Measurements from ENCODE around the gene GATAD2B.

Gene GATAD2B

DNA sequence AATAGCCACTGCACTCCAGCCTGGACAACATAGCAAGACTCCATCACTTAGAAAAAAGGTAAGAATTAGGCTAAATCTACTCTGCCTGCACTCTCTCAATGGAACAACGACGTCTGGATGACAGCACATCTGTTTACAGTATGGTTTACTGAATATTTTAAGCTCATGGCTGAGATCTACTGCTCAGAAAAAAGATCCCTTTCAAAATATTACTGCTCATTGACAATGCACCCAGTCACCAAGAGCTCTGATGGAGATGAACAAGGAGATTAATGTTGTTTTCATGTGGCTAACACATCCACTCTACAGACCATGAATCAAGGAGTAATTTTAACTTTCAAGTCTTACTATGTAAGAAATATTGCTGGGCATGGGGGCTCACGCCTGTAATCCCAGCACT, 89.6 kb downstream of the GATAD2B start:
- no peak for DNase-seq (ENCODE audit: low spot score)

DNA sequence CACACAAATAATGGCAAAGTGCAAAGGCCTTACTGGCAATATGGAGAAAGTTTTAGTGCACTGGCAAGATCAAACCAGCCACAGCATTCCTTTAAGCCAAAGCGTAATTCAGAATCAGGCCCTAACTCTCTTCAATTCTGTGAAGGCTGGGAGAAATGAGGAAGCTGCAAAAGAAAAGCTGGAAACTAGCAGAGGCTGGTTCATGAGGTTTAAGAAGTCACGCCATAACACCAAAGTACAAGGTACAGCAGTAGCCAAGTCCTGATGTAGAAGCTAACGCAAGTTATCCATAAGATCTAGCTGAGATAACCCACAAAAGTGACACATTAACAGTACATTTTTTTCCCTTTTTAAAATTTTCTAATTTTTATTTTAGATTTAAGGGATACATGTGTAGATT, 90.5 kb downstream of the GATAD2B start:
- DNase-seq (ENCODE audit: low spot score) = no peak

DNA sequence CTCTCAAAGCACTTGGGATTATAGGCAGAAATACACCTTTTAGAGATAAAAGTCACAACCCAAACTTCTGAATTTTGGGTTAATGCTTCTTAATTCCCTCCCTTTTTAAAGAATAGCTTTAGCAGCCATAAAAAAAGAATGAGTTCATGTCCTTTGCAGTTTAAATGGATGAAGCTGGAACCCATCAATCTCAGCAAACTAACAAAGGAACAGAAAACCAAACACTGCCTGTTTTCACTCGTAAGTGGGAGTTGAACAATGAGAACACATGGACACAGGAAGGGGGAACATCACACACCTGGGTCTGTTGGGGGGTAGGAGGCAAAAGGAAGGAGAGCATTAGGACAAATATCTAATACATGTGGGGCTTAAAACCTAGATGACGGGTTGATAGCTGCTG, 91.7 kb downstream of the GATAD2B start:
- no peak for DNase-seq (ENCODE audit: low spot score)

DNA sequence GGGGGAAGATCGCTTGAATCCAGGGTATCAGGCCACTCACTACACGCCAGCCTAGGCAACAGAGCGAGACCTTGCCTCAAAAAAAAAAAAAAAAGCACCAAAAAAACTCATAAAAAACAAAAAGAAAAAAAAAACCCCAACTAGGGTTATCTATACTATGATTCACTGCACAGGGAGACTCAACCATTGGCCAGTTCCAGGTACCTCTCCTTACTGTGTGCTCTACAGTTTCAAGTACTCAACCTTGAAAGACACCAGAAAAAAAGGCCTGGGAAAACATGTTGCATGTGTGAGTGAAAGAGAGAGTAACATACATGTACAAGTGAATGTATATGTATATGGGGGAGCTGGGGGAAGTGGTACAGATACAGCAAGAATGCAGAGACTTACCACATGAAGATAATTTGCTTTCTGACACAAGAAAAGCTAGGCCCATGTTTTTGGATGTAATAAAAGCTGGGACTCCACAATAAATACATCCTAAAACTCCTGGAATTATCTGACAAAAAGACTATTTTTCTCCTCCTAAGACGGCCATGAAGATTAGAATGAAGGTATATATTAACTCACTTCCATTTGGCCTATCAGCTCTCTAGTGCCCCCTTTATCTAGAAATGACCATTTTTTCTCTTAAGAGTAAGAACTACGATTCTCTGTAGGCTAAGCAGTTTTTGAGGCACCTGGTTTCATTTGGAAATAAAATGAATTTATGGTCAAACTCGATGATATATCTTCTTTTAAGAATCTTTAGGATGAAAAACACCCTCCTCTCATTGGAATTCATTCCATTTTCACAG, 95.4 kb downstream of the GATAD2B start:
- DNase-seq (ENCODE audit: low spot score) = no peak

DNA sequence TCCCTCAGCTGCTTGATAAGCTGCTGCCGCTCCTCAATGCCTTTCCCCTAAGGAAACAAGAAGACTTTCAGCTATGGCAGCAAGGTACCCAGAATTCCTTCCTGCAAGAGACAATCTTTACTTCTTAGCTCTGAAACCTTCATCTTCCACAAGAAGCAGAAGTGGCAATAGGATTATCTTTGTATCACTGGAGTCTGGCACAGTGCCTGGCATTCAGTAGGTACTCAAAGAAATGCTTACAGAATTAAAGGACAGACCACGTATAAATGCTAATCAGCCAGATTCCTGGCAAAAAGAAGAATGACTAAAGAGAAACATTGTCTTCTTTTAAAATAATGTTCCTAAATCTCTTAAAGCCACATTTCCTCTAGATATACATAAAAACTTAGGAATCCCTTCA, 103.9 kb downstream of the GATAD2B start:
- DNase-seq (ENCODE audit: low spot score) = no peak

DNA sequence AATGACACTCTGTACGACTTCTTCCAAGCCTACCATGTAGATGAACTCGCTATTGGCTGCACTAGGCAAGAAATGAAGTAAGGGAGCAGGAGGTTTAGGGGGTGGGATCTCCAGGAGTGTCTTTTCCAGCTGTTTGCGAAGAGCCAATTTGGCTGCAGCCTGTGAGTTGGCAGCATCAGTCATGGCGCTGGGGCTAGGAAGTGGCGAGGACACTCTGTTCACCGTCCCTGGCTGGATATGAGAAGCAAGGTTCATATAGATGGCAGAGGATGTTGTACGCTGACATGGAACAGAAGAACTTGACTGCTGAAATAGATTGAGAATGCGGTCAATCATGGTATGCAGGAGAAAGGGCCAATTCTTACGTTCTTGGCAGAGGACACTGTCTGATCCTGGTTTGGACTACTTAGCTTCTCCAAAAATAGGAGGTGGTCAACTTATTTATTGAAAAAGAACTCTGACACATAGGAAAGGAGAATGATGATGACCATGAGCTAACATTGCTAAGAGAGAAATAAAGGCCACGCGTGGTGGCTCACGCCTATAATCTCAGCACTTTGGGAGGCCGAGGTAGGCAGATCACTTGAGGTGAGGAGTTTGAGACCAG, 106.4 kb downstream of the GATAD2B start:
- DNase-seq (ENCODE audit: low spot score) = no peak

DNA sequence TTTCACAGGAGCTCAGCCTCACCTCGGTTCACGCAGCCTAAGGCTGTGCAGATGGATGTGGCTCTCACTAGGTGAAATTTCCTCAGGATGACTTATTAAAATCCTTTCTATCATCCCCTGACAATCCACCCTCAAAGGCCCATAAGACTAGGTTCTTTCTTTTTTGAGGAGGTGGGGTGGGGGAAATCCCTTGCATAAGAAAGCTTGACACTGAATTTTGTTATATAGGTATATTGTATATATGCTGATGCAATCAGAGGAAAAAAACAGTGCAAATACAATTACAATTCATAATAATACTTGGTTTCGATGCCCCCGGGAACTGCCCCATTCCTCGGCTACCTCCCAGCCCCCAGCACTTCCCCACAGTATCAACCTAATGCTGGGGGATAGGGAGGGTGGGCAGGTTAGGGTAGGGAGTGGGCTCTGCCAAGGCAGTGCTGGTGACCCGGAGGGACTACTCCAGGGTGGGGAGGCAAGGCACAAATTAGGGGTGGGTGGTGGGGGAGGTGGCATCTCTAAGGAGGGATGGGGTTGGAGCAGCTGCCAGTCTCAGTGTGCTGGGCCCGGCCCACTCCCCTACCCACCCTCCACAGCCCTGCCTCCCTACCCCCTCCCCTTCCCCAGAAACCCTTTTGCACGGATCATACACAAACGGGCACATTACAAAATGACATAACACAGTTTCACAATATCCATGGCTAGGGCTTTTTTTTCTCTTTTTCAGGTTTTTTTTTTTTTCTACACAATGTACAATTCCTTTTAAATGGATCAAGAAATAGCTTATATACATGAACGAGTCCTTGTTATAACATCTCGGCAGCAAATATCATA, 116.7 kb downstream of the GATAD2B start:
- no peak for DNase-seq (ENCODE audit: low spot score)

DNA sequence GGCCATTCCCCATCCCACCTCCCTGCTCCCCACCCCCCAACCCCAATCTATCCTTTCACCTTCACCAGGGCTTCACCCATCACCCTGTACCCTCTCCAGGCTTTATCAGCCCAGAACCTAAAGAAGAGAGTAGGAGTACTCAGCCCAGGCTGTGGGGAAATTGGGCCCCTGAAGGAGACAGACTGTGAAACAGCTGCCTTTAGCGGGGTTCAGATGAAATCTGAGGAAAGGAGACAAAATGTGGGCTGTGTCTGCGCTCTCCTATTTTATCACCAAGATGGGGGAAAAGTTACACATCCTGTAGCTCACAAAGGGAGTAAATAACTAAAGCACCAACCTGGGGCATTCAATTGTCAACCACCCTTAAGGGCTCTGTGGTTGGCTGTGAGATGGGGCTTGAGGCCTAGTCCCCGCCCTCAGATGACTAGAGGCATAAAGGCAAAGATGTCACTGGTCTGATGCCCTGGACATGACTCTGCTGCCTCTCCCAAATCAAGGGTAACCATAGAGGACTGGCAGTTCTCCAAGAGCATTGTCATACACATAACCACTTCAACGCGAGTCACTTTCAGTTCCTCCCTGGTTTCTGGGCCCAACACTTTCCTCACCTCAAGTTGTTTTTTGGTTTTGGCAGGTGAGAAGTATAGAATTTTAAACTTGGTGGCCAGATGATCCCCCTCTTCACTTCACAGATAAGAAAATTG, 117.6 kb downstream of the GATAD2B start:
- peak; percentile 78 for DNase-seq (ENCODE audit: low spot score)

DNA sequence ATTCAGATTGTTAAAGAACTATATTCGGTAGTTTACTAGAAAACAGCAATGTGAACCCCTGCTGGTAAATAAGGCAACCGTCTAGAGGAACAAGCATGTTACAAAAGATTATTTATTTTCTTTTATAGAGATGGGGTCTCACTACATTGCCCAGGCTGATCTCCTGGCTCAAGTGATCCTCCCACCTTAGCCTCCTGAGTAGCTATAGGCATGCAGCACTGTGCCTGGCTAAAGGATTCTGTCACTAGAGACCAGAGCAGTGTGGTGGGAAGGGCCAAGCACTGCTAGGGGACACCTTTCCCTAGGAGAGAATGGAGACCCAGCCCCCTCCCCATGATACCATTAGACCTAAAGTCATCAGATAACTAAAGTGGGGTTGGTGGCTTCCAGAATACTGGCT, 118.7 kb downstream of the GATAD2B start:
- no peak for DNase-seq (ENCODE audit: low spot score)

DNA sequence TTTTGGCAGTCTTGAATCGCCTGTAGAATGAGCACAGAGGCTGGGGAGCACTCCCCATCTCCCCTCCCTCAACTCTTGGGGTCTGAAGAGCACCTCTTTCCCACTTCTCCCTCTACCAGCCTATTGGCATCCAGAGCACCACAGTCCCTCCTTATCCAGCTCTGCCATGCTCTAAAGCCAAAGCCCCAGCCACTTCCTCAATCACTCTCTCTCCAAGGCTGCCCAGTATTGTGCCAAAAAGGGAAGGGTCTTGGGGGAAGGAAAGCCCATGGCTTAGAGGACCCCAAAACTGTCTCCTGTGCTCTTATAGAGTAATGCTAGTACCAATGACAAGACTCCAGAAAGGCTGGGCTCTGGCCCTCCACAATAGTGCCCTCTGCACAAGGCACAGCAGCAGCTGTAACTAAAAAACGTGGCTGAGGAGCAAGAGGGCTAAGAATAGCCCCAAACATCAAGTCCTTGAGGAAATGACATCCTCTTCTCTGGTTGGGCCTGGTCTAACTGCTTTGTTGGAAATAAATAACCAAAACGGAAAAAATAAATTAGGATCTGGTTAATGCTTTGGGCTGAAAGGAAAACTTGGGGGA, 119.2 kb downstream of the GATAD2B start:
- no peak for DNase-seq (ENCODE audit: low spot score)

DNA sequence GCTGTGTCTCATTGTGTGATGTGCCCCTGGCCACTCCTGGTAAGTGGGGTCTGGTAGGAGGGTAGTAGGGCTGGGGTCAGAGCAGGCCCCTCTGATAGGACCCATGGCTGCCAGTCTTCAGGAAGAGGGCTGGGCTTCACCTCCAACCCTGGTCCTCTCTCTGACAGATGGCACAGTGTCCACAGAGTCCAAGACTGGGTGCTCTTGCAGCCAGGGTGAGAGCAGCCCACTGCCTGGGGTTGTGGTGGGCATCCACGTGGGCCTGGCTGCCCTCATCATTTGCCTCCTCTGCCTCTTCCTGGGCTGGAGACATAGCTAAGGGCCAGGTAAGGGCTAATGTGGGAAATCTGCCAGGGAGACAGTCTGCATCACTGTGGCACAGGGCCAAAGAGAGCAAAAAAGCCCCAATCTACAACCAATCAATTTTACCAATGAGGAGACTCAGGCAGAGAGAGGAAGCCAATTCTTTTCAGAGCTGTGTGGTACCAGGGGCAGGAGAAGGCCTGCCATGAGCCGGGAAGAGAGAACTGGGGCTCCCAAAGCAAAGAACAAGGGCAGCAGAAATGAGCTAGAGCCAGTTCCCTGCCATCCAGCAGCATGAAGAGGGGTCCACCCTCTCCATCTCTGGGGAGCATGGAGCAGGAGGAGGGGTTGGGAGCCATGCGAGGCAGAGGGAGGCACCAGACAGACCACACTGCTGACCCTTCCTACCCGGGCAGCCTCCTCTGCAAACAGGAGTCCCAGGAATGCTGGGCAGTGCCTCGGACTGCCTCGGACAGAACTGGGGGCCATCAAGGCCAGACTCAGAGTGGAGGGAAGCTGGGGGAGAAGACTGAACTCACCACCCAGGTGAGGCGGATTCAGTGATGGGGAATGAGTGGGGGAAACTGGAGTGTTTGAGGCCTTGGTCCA, 120.7 kb downstream of the GATAD2B start:
- no peak for DNase-seq (ENCODE audit: low spot score)

DNA sequence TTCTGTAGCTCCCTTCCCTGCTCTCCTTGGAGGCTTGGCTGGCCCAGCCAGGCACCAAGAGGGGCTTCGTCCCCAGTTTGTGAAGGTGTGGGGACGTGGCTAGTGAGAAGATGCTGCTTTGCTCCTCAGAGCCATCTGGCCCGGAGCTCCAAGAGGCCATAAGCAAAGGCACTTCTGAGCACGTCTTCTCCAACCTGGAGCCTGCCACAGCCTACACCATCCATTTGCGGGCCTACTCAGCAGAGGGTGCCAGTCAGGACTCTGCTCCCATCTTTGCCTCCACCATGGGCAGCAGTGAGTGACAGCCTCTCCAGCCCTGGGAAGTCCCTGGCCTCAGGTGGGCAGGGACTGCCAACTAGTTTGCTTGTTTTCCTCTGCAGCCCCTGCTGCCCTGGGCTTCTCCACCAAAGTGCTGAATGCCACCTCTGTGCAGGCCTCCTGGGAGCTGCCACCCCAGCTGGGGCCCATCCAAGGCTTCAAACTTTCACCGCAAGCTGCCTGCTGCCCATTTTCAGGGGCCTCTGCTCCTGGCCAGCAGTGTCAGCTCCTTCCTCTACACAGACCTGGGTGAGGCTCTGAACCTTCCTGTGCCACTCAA, 121.6 kb downstream of the GATAD2B start:
- no peak for DNase-seq (ENCODE audit: low spot score)

DNA sequence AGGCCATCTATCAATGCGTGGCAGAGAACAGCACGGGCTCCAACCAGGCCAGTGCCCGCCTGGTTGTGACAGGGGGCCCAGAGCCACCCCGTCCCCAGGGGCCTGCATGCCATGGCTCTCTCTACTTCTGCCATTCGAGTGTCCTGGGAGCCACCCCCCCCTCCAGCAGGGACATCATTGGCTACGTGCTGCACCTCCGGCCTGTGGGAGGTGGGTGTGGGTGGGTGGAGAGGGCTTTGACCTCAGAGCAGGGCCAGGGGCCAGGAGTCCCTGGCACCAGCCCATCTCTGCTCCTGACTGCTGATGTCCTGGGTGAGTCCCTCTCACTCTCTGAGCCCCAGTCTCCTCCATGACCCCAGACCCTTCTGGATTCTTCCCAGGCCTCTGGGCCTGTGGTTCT, 122.3 kb downstream of the GATAD2B start:
- DNase-seq (ENCODE audit: low spot score) = no peak

DNA sequence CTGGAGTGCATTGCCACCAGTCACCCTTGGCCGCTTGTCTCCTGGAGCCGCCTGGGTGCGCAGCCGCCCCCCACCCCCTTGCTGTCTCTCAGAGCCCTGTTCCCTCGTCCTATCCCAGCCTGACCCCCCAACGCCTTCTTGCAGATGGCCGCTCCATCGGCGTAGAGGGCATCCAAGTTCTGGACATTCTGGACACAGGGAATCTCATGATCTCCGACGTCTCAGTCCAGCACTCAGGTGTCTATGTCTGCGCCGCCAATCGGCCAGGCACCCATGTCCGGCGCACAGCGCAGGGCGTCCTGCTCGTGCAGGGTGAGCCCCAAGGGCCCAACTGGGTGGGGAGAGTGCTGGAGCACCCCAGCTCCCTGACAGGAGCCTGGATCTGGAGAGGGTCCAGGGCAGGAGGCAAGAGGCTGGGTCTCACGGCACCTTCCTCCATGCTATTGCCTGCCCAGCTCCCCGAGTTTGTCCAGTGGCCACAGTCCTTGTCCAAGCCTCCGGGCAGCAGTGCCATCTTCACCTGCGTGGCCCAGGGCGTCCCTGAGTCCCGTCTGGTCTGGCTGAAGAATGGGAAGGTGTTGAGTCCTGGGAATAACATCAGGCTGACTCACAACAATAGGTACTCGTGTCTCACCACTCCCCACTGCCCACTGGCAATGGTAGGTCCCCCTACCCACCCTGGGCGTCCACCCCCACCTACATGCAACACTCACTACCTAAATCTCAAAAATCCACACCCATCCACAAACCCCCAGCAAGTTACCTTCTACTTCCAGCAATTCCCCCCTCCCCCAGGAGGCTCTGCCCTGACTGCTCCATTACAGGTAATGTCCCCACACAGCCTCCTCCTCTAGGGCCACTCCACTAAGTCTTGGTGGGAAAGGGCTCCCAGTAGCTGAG, 123.0 kb downstream of the GATAD2B start:
- DNase-seq (ENCODE audit: low spot score) = no peak

DNA sequence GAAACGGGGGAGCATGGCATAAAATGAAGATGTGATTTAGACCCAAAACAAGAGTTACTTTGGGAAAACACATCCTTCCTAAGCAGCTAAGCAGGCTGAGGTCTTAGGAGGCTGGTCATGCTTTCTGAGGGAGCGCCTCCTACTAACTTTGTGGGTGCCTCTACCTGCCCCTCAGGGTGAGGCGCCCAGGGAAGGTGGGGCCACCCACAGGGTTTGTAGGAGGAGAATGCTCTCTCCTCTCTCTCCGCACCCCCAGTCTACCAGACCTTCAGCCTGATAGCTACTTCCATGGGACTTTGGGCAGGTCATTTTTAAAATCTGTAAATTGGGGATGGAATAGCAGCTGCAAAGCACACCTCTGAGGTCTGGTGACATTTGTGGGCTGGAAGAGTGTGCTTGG, 123.8 kb downstream of the GATAD2B start:
- no peak for DNase-seq (ENCODE audit: low spot score)

DNA sequence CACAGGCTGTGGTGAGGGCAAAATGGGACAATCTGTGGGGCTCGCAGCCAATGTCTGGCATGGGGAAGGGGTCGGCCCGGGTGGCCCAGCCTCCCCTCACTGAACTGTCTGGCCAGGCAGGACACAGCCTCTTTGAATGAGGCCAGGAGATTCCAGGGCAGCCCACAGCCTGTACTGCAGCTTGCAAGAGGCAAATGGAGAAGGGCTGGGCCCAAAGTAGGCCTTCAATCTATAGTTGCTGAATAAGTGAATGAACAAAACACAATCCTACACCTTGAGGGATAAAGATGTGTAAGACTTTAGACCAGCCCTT, 124.3 kb downstream of the GATAD2B start:
- no peak for DNase-seq (ENCODE audit: low spot score)

DNA sequence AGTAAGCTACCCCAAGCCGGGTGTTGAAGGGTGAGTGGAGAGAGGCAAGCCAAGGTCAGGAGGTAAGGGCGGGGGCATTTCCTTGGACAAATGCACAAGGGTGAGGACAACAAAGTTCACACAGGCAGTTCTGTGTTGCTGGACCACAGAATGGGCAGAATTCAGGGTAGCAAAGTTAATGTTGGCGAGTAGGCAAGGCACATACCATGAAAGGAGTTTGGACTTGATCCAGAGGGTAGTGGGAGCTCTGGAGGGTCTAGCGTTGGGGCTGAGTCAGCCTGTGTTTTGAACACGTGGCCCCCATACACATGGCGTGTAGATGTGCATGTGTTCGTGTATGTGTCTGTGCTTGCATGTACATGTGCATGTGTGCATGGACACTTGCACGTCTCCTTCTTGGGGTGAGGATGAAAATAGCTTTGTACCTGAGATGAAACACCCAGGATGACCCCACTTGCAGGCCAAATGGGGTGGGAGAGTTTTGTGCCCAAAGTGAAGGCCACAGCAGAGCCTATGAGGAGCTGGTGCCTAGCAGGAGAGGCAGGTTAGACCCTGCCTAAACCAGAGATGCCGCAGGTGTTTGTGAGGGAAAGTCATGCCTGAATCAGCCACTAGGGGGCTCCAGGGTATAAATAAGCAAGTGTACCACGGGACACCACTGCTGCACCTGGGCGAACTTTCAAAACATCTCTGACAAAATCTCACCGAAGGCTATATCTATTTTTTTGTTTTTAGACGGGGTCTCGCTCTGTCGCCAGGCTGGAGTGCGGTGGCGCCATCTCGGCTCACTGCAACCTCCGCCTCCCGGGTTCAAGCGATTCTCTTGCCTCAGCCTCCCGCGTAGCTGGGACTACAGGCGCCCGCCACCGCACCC, 125.7 kb downstream of the GATAD2B start:
- DNase-seq (ENCODE audit: low spot score) = peak; percentile 83

DNA sequence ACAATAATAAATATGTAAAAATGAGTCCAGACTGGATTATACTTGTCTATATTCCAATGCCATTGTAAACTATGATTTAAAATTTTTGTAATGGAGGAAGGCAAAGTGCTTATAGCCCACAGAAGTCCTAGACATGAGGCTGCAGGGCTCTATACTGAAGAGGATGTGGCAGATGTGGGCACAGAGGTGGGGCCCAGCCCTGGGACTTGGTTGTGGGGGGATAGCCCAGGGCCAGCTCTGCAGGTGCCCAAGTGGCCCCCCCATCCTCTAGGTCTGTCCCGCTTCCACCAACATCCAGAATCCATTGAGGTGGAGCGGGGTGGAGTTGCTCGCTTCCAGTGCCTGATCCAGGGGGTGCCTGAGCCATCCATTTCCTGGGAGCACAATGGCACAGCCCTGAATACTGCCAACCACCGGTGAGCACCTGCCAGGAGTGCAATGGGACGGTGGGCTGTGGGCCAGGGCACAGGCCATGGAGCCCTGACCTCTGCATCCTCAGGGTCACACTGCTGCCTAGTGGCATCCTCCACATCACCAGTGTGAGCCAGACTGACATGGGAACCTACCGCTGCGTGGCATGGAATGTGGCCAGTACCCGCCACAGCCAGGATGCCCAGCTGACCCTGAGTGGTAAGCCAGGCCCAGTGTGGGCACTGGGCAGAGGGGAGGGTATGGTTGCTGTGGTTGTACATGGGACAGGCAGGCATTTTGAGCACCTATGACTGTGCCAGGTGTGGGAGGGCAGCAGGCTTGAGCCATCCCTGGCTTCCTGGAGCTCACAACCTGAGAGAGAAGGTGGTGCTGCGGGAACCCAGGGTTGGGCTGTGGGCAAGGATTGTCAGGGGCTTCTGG, 126.6 kb downstream of the GATAD2B start:
- DNase-seq (ENCODE audit: low spot score) = no peak

All from CD4-positive, alpha-beta T cell treated with Interleukin-6 at 100 ng/mL for 8 hours (primary cell).